ENCODE data around the gene DSCAML1. TPM values are rescaled to one million over a fixed set of nuclear protein-coding genes. Genes with fewer than 3 reads are reported as not detected.

DSCAML1 gene
- total RNA-seq, 1 experiment from 2014 or later = 0.90 TPM

GRCh38 chr11:117468888-117469287 is 328.1 kb downstream of the DSCAML1 start (continued):
- no peak for TF ChIP-seq PRDM15 (CRISPR knock-in tag; IDR thresholded peaks at IDR 0.05)
- TF ChIP-seq GTF2I (CRISPR knock-in tag; conservative IDR thresholded peaks at IDR 0.05) = no peak
- TF ChIP-seq JUN (CRISPR knock-in tag; IDR thresholded peaks at IDR 0.05) = no peak

- ChIA-PET POLR2A (no interaction called here), CTCF (interaction anchor here (1.2 to 4.6 kb wide), 3 partner anchors 24 to 42 kb away, joined by 3 to 51 read pairs (median 6); no protein-coding TSS in a partner anchor)
- TF ChIP-seq NR2C2 (CRISPR knock-in tag; IDR thresholded peaks at IDR 0.05) = no peak
- no peak for TF ChIP-seq NFYB (CRISPR knock-in tag; conservative IDR thresholded peaks at IDR 0.05; ENCODE audit: low read depth)
- TF ChIP-seq MXD4 (CRISPR knock-in tag; IDR thresholded peaks at IDR 0.05; ENCODE audit: borderline replicate concordance) = no peak
- no peak for TF ChIP-seq IRF2 (CRISPR knock-in tag; IDR thresholded peaks at IDR 0.05; ENCODE audit: borderline replicate concordance, low read depth)
- TF ChIP-seq PRRX2 (CRISPR knock-in tag; IDR thresholded peaks at IDR 0.05) = no peak
- no peak for TF ChIP-seq USF2 (CRISPR knock-in tag; IDR thresholded peaks at IDR 0.05)
- no peak for TF ChIP-seq EMX1 (CRISPR knock-in tag; IDR thresholded peaks at IDR 0.05)
- no peak for TF ChIP-seq NFATC4 (CRISPR knock-in tag; IDR thresholded peaks at IDR 0.05)
- TF ChIP-seq ZNF425 (CRISPR knock-in tag; conservative IDR thresholded peaks at IDR 0.05) = no peak
- TF ChIP-seq STAT6 (CRISPR knock-in tag; conservative IDR thresholded peaks at IDR 0.05; ENCODE audit: low read depth) = no peak
- no peak for TF ChIP-seq HMGA2 (CRISPR knock-in tag; IDR thresholded peaks at IDR 0.05)
- TF ChIP-seq ZNF281 (CRISPR knock-in tag; IDR thresholded peaks at IDR 0.05) = no peak
- TF ChIP-seq ATF1 (CRISPR knock-in tag; IDR thresholded peaks at IDR 0.05) = no peak
- TF ChIP-seq GTF2I (CRISPR knock-in tag; conservative IDR thresholded peaks at IDR 0.05) = no peak
- Mint-ChIP-seq H3K4me1 (peaks cover 8% of the 10 kb centered on the region), H3K4me3 (no peak overlapping the region), H3K36me3 (no peaks in the 10 kb centered on the region), H3K27me3 (ENCODE audit: low read depth) (no peaks in the 10 kb centered on the region; the same call in 1 of the 2 replicates), H3K9me3 (peaks cover 3% of the 10 kb centered on the region; the same call in 1 of the 2 replicates), H3K27ac (no peak overlapping the region)
- DNase-seq (ENCODE audit: low spot score) (no peak), ATAC-seq (no peak)
These were observed 329.2 kb downstream of the DSCAML1 start for GRCh38 chr11:117467770-117468169.
